ENCODE measurements around the gene TMEM243. TPM values are rescaled to one million over a fixed set of nuclear protein-coding genes. Genes with fewer than 3 reads are reported as not detected.
A peak's percentile ranks its signal among the peaks of the same experiment; 100 is the strongest.

TMEM243 gene
- total and polyA plus RNA-seq, 2 of the 13 experiments (the other 11 are each of a cell fraction or from before 2014, with no cell fraction given) = 25.1 to 31.2 TPM

DNA sequence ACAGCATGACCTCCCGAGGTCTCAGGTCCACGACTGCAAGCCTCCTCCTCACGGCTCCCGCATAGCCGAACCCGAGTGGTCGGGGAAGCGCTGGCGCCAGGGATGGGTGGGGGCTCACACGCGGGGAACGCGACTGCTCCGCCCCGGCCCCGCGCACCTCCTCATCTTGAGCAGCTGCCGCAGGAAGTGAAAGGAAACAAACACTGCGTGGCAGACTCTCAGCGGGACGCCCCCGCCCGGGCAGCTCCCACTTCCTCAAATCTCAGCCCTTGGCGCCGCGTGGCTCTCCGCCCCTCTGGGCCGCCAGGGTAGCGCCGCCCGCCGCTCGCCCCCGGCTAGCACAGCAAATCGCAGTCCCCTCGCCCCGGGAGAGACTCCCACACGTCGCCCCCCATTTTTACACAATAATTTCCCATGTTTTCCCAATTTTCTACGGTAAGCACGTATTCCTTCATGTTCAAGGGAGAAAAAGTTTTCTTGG, at the start of gene TMEM243 (continued):
- no peak for TF ChIP-seq ZFYVE20 (CRISPR knock-in tag; IDR thresholded peaks at IDR 0.05; ENCODE audit: borderline replicate concordance, low read depth)
- no peak for TF ChIP-seq FOSL1 (CRISPR knock-in tag; IDR thresholded peaks at IDR 0.05; ENCODE audit: borderline replicate concordance)
- TF ChIP-seq, protein P1, sequence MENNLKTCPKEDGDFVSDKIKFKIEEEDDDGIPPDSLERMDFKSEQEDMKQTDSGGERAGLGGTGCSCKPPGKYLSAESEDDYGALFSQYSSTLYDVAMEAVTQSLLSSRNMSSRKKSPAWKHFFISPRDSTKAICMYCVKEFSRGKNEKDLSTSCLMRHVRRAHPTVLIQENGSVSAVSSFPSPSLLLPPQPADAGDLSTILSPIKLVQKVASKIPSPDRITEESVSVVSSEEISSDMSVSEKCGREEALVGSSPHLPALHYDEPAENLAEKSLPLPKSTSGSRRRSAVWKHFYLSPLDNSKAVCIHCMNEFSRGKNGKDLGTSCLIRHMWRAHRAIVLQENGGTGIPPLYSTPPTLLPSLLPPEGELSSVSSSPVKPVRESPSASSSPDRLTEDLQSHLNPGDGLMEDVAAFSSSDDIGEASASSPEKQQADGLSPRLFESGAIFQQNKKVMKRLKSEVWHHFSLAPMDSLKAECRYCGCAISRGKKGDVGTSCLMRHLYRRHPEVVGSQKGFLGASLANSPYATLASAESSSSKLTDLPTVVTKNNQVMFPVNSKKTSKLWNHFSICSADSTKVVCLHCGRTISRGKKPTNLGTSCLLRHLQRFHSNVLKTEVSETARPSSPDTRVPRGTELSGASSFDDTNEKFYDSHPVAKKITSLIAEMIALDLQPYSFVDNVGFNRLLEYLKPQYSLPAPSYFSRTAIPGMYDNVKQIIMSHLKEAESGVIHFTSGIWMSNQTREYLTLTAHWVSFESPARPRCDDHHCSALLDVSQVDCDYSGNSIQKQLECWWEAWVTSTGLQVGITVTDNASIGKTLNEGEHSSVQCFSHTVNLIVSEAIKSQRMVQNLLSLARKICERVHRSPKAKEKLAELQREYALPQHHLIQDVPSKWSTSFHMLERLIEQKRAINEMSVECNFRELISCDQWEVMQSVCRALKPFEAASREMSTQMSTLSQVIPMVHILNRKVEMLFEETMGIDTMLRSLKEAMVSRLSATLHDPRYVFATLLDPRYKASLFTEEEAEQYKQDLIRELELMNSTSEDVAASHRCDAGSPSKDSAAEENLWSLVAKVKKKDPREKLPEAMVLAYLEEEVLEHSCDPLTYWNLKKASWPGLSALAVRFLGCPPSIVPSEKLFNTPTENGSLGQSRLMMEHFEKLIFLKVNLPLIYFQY (CRISPR knock-in tag; IDR thresholded peaks at IDR 0.05; ENCODE audit: borderline replicate concordance) = no peak
- TF ChIP-seq, protein P2, sequence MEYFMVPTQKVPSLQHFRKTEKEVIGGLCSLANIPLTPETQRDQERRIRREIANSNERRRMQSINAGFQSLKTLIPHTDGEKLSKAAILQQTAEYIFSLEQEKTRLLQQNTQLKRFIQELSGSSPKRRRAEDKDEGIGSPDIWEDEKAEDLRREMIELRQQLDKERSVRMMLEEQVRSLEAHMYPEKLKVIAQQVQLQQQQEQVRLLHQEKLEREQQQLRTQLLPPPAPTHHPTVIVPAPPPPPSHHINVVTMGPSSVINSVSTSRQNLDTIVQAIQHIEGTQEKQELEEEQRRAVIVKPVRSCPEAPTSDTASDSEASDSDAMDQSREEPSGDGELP (IDR thresholded peaks at IDR 0.05; ENCODE audit: borderline replicate concordance, low read depth) = no peak
- TF ChIP-seq, protein P3, sequence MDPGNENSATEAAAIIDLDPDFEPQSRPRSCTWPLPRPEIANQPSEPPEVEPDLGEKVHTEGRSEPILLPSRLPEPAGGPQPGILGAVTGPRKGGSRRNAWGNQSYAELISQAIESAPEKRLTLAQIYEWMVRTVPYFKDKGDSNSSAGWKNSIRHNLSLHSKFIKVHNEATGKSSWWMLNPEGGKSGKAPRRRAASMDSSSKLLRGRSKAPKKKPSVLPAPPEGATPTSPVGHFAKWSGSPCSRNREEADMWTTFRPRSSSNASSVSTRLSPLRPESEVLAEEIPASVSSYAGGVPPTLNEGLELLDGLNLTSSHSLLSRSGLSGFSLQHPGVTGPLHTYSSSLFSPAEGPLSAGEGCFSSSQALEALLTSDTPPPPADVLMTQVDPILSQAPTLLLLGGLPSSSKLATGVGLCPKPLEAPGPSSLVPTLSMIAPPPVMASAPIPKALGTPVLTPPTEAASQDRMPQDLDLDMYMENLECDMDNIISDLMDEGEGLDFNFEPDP (CRISPR knock-in tag; conservative IDR thresholded peaks at IDR 0.05) = no peak
- no peak for TF ChIP-seq MIER3 (CRISPR knock-in tag; IDR thresholded peaks at IDR 0.05; ENCODE audit: borderline replicate concordance)
- no peak for TF ChIP-seq ADNP (CRISPR knock-in tag; IDR thresholded peaks at IDR 0.05)
- TF ChIP-seq ZSCAN25 (CRISPR knock-in tag; IDR thresholded peaks at IDR 0.05) = no peak
- TF ChIP-seq NFYB (CRISPR knock-in tag; IDR thresholded peaks at IDR 0.05) = 0 out of 2 replicates have a peak, but pooled peaks have one; percentile 26
- TF ChIP-seq KDM5A (IDR thresholded peaks at IDR 0.05; ENCODE audit: borderline replicate concordance, low read length) = no peak
- TF ChIP-seq IKZF1 (IDR thresholded peaks at IDR 0.05) = no peak
- no peak for TF ChIP-seq ZNF878 (CRISPR knock-in tag; IDR thresholded peaks at IDR 0.05)
- TF ChIP-seq PHF5A (CRISPR knock-in tag; IDR thresholded peaks at IDR 0.05; ENCODE audit: low read depth, unreplicated experiment) = no peak
- TF ChIP-seq NFATC3 (CRISPR knock-in tag; IDR thresholded peaks at IDR 0.05) = no peak
- no peak for TF ChIP-seq FOXP4 (CRISPR knock-in tag; IDR thresholded peaks at IDR 0.05)
- no peak for TF ChIP-seq TEAD3 (CRISPR knock-in tag; optimal IDR thresholded peaks at IDR 0.05; ENCODE audit: borderline replicate concordance)
- no peak for TF ChIP-seq KMT2A (CRISPR knock-in tag; IDR thresholded peaks at IDR 0.05)
- no peak for TF ChIP-seq CBX1 (IDR thresholded peaks at IDR 0.05; ENCODE audit: low read depth)
- TF ChIP-seq ZNF329 (CRISPR knock-in tag; IDR thresholded peaks at IDR 0.05; ENCODE audit: low read depth) = no peak
- TF ChIP-seq ZNF564 (CRISPR knock-in tag; IDR thresholded peaks at IDR 0.05) = no peak
- TF ChIP-seq ZNF362 (CRISPR knock-in tag; IDR thresholded peaks at IDR 0.05; ENCODE audit: borderline replicate concordance) = no peak
- no peak for TF ChIP-seq ZNF841 (CRISPR knock-in tag; IDR thresholded peaks at IDR 0.05; ENCODE audit: borderline replicate concordance)
- no peak for TF ChIP-seq POLR2AphosphoS2 (IDR thresholded peaks at IDR 0.05; ENCODE audit: low read depth, low read length)
